22Rv1 (cell line): ENCODE measurements around the gene SCNN1B.
"Not testable (repeated sequence)": the region's sequence is repeated elsewhere in the genome, so short reads cannot be mapped to it uniquely, and the experiment has no call there.

Experiments used
- H3K27ac ChIP-seq: fragments of 450-650 bp; 2 replicates; pipeline ENCODE4 v1.5.1; 2017
- ZFX ChIP-seq: fragments of 450-650 bp; IDR thresholded peaks from 2 replicates; pipeline ENCODE4 v1.6.1; 2017; ENCODE audit warnings: antibody characterized with exemption, borderline replicate concordance
- TF ChIP-seq, protein P1 (sequence below): fragments of 450-650 bp; IDR thresholded peaks from 2 replicates; pipeline ENCODE4 v1.5.1; 2017; ENCODE audit warnings: mild to moderate bottlenecking

SCNN1B gene

DNA sequence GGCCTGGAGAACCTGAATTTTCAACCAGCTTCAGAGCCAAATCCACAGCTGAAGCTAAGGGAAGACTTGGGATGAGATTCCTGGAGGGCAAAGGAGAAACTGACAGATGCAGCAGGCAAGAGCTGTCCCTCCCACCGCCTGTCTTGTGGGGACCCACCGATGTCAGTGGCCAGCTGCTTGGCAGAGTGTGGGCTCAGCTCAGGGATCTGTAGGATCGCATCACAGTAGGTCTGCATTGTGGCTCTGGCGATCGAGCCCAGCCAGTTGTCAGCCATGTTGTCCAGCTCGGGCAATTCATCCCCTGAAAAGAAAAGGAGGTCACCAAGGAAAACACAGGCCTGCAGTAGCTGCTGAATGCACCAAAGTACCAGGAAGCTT, 90.1 kb downstream of the SCNN1B start:
- no peak for TF ChIP-seq ZFX
- TF ChIP-seq, protein P1, sequence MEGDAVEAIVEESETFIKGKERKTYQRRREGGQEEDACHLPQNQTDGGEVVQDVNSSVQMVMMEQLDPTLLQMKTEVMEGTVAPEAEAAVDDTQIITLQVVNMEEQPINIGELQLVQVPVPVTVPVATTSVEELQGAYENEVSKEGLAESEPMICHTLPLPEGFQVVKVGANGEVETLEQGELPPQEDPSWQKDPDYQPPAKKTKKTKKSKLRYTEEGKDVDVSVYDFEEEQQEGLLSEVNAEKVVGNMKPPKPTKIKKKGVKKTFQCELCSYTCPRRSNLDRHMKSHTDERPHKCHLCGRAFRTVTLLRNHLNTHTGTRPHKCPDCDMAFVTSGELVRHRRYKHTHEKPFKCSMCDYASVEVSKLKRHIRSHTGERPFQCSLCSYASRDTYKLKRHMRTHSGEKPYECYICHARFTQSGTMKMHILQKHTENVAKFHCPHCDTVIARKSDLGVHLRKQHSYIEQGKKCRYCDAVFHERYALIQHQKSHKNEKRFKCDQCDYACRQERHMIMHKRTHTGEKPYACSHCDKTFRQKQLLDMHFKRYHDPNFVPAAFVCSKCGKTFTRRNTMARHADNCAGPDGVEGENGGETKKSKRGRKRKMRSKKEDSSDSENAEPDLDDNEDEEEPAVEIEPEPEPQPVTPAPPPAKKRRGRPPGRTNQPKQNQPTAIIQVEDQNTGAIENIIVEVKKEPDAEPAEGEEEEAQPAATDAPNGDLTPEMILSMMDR, result no peak
- H3K27ac ChIP-seq, result no peak overlapping the region

DNA sequence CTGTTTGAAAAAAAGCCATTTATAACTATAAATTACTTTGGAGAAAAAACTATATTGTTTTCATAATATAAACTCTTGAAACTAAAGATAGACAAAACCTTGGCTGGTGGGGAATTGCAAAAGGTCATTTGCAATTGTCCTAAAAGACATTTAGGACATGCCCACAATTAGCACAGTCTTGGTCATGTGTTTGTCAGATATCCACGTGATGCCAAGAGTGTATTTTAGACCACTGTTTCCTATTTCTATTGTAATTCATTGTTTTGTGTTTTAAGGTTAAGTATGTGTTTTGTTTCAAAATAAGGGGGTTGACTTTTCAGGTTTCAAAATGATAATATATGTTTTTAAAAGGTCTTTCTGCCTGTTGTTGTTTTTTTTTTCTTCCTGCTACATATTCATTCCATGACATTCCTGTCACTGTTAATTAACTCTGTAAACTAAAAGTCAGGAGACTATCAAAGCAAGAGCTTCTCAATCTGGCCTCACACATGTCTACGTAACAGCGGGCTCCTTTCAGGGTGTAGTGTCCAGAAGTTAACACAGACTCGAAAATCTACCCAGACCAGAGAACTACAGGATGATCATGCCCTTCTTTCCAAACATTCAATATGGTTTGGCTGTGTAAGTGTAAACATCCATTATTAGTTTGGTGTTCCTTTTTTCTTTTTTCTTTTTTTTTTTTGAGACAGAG, 92.2 kb downstream of the SCNN1B start:
- TF ChIP-seq ZFX, result no peak
- TF ChIP-seq, protein P1, result no peak
- H3K27ac ChIP-seq, result no peak overlapping the region

DNA sequence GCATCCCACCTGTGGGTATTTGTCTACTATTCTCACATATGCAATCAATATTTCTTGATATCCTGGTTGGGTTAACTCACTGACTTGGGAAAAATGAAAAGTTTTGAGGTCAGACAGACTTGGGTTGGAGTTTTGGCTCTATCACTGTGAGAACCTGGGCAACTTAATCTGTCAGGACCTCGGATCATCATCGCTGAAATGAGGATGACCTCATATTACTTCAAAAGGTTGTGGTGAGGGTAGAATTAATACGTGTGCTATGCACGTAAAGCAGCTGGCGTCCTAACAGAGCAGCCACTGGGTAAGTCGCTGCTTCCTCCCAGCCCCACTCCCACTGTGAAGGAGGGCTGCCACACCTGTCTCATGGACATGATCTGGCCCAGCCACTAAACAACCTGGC, 93.6 kb downstream of the SCNN1B start:
- no peak overlapping the region for H3K27ac ChIP-seq
- TF ChIP-seq ZFX, result no peak
- TF ChIP-seq, protein P1, result no peak

DNA sequence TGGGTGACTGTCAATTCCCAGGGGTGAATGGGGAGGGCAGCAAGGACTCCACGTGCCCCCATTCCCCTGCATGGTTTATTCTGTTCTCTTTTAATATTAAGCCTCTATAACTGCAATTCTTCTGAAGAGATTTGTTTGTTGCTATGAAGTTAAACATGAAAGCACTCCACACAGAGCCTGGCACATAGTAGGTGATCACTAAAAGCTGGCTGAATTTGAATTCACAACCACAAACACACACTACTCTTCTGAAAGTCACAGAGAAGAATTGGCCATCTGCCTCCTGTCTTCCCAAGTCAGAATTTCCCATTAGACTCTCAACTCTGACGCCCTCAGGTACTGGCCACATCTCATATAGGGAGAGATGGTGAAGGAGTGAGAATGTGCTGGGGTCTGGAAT, 95.4 kb downstream of the SCNN1B start:
- no peak for TF ChIP-seq ZFX
- TF ChIP-seq, protein P1, result no peak
- H3K27ac ChIP-seq, result no peak overlapping the region

DNA sequence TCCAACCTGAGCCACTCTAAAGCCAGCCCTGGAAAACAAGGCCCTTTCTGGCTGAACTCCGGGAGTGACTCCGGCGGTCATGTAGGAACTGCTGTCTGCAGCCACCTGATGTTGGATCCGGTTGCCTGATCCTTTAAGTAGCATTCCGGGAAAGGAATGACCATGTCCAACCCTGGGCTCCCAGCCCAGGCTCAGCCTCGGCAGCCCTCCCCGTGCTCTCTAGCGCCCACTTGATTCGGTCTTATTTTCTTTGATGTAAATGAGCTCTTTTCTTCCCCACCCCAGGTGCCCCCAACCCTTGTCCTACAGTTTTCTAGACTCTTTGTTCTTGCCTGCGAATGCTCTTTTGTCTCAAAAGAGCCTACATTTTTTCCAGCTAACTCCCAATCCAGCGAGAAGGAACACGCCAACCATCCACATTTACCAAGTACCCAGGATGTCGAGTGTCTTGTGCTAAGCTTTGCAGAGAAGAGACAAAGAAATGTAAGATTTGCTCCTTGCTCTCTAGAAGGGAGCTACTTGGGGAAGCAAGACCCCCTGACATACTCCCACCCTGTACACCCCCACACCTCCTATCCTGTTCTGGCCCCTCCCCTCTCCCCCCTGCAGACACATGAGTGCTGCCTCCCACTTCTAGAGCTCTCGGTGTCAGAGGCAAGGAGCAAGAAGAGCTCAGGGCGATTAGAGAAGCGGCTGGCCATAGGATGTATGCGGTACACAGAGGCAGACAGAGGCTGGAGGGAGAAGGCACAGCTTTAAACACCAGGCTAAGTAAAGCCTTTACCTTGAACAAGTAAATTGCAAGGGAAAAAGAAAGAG, 97.1 kb downstream of the SCNN1B start:
- no peak overlapping the region for H3K27ac ChIP-seq
- TF ChIP-seq, protein P1, result no peak

DNA sequence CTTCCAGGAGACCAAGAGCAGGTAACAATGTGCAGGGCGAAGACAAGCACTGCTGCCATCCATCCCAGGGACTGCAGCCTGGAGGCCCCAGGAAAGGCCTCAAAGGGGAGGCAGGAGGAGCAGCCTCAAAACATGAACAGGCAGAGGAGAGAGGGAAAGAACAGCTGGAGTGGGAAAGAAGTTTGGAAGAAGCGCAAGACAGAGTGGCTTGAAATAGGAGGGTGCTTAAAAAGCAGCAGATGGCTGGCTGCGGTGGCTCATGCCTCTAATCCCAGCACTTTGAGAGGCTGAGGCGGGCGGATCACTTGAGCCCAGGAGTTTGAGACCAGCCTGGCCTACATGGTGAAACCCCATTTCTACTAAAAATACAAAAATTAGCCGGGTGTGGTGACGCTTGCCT, 98.3 kb downstream of the SCNN1B start:
- not testable (repeated sequence) for H3K27ac ChIP-seq

DNA sequence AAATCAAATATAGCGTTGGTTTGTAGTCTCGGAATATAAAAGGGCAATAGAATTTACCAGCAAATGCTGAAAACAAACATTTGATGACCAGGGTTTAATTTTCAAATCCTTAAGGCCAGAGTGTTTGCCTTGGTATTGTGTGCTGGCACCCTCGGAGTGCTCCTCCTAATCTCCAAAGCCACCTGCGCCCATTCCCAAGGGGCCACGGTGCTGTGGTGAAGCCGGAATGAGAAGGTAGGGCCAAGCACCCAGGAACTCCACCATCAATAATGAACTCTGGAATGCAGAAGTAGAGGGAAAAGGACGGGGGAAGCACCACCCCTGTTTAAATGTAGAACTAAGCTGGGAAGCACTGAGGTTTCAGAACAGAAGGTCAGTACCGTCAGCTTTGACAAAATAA, 99.0 kb downstream of the SCNN1B start:
- TF ChIP-seq, protein P1, result no peak
- no peak for TF ChIP-seq ZFX
- no peak overlapping the region for H3K27ac ChIP-seq
